ENCODE measurements around the gene FOLR3.

DNA sequence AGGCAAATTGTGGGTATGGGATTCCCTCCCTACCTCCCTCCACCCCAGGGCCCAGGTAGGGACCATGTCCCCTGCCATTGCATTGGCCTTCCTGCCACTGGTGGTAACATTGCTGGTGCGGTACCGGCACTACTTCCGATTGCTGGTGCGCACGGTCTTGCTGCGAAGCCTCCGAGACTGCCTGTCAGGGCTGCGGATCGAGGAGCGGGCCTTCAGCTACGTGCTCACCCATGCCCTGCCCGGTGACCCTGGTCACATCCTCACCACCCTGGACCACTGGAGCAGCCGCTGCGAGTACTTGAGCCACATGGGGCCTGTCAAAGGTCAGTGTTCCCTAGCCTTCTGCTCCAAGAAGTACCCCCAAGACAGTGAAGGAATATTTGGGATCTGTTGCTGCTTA lies 29.6 kb upstream of the FOLR3 start, which contains the start of gene TOMT:
- TF ChIP-seq, protein P1, sequence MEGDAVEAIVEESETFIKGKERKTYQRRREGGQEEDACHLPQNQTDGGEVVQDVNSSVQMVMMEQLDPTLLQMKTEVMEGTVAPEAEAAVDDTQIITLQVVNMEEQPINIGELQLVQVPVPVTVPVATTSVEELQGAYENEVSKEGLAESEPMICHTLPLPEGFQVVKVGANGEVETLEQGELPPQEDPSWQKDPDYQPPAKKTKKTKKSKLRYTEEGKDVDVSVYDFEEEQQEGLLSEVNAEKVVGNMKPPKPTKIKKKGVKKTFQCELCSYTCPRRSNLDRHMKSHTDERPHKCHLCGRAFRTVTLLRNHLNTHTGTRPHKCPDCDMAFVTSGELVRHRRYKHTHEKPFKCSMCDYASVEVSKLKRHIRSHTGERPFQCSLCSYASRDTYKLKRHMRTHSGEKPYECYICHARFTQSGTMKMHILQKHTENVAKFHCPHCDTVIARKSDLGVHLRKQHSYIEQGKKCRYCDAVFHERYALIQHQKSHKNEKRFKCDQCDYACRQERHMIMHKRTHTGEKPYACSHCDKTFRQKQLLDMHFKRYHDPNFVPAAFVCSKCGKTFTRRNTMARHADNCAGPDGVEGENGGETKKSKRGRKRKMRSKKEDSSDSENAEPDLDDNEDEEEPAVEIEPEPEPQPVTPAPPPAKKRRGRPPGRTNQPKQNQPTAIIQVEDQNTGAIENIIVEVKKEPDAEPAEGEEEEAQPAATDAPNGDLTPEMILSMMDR (IDR thresholded peaks at IDR 0.05), result no peak
- TF ChIP-seq POLR2A (IDR thresholded peaks at IDR 0.05), result no peak

Measured in adrenal gland (tissue), 5 donors.